ENCODE data around the gene PRKG1.
"Not testable (repeated sequence)": the region's sequence is repeated elsewhere in the genome, so short reads cannot be mapped to it uniquely, and the experiment has no call there.

Gene PRKG1

DNA sequence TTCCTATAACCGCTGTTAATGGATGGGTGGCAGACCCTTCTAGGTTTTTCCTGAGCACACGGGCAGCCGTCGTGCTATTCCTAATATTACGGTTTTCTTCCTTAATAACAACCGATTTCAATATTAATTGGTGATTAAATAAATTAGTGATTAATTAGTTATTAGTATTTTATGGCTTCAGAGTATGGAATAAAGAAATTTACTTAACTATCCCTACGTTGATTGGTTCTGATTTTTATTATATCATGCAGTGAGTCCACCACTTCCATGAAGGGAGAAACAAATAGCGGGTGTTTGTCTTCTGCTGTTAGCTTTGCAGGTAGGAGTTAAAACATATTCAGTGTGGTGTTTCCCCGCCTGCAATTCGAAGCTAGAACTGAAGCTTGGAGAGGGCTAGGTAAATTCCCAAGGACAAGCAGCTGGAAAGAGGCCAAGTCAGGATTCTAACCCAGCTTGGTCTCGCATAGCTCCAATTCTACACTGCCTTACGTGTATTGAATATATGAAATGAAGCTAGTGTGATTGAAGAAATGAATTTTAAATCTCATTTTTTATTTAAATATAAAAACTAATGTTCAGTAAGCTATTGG is 626.0 kb downstream of the PRKG1 start:
- DNase-seq (ENCODE audit: low spot score) = peak; percentile 8

DNA sequence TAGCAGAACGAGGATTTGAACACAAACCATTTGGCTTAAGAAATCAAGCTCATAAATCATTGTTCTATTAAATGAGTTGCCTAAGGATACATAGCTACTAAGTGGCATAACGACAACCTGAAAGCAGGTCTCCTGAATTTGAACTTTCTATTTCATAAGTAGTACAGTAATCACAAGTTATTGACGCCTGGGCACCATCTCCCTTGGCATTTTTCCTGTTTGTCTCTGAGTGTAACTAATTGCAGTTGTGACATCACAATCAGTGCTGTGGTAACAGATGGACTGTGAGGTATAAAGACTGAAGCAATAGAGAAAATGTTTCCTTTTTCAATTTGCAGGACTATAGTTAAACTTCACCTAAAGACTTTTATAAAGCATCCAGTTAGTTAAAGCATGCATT is 631.5 kb downstream of the PRKG1 start:
- no peak for DNase-seq (ENCODE audit: low spot score)

DNA sequence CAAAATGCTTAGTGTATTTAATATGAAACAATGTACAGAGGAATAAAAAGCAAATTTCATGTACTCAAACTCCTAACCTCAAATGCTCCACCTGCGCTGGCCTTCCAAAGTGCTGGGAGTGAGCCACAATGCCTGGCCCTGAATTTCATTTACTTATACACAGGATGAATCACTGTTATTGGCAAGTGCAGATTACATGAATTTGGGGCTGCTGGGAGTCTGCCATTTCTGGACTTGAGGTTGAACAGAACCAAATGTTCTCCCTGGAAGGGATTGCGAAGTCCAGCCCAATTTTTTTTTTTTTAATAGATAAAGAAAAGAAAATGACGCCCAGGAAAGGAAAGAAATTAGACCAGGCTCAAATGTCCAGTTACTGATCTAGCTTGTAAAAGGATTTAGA is 631.9 kb downstream of the PRKG1 start:
- DNase-seq (ENCODE audit: low spot score) = no peak

DNA sequence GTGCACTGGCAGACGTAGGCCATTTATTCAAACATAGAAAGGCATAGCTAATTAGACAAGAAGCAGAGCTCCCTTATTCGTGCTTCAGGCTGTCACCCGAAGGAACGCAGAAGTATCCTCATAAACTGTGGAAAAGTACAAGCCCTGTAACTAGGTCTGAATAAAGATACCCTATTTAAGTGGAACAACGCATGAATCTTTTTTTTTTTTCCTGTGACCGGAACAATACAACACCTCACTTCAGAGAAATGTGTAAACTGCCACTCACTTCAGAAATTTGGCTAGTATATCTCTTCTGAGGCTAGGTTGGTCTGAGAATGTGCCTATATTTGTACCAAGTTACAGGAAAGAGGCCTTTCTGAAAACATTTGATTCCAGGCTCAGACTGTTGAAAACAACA is 633.1 kb downstream of the PRKG1 start:
- no peak for DNase-seq (ENCODE audit: low spot score)

DNA sequence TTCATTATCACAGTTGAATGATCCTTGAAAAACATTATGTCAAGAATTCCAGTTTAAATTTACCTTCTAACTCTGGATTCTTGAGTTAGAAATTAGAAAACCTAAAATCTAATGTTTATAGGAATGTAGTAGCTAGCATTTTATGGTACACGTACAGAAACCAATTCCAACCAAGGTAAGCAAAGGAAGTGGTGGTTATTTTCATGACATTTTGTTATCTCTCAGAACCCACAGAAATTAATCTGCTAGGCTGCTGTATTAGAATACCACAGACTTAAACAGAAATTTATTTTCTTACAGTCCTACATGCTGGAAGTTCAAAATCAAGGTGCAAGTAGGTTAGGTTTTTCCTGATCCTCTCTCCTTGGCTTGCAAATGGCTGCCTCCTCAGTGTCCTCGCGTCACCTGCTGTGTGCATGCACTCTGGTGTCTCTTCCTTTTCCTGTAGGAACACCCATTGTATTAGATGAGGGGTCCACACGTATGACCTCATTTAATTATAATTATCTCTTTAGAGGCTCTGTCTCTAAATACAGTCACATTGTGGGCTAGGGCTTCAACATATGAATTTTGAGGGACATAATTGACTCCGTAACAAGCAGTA is 633.6 kb downstream of the PRKG1 start:
- no peak for DNase-seq (ENCODE audit: low spot score)

DNA sequence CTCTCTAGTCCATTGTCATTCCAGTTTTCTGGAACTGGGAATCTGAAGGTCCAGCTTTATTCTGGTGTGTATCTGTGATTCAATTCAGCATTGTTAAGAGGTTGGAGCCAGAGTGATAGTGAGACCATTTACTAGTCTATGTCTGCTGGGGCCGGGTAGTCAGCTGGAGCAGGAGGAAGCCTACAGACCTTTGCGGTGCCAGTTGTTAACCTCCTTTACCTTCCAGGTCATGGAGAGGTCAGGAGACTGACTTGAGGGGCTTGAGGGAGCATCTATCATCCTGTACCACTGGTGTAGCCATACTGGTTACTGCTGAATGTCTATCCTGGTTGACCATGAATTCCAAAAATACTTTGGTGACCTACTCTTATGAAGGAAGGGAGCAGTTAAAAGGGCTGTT is 634.3 kb downstream of the PRKG1 start:
- no peak for DNase-seq (ENCODE audit: low spot score)

DNA sequence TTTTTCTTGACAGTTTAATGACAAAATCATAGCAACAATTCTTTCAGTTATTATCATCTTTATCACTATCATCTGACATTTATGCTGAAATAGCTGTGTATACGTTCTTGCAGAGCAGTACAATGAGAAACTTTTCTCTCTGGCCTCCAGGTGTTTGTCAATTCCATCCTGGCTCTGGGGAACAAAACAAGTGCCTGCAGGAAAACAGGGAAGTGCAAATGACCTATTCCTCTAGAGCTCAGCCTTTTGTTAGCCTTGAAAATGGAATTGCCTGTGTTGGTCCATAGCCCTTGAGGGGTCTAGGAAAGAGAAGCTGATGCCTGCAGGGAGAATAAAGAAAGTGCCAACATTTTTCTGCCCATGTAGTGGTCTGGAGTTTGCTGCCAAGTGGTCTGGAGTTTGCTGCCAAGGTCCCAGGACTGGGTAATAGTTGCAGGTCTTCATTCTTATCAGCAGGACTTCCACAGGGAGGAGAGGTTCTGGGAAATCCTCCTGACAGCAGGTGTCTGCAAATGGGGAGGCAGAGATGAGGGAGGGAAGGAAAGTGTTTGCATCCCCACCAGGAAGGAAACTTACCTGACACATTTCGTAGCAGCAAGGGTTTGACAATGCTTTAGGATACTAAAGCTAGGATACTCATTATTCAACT is 635.2 kb downstream of the PRKG1 start:
- no peak for DNase-seq (ENCODE audit: low spot score)

DNA sequence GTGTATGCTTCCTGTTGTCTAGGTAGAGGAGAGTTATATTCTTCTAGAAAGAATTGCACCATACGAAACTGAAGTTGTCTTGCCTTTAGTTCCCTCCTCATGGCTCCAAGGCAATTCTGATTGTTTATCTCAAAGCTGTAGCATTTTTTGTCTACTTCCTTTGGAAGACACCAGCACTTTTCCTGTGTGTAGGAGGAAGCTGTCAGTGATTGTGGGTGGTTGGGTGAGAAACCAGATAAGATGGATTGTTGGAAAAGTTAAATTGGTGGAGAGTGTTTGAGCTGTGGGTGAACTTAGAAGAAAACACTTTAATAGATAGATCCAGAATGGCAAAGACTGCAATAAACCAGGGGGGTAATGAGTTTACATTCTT is 637.2 kb downstream of the PRKG1 start:
- DNase-seq (ENCODE audit: low spot score) = no peak

DNA sequence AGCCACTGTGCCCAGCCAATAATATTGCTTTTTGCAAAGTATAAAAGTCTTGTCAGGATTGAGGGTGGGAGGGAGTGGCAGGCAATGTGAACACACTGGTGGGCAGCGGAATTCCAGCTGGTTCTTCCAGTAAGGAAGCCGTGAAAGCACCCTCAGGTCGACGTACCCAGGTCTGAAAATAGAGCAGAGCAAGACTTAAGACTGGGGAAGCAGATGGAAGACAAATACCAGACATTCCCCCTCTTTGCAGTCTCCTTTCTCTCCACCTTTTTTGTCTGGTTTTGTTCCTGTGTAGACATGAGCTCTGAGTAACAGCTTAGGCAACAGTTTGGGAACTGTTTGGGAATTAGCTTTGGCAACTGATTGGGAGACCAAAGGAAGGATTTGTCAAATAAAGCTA is 642.7 kb downstream of the PRKG1 start:
- DNase-seq (ENCODE audit: low spot score) = no peak

DNA sequence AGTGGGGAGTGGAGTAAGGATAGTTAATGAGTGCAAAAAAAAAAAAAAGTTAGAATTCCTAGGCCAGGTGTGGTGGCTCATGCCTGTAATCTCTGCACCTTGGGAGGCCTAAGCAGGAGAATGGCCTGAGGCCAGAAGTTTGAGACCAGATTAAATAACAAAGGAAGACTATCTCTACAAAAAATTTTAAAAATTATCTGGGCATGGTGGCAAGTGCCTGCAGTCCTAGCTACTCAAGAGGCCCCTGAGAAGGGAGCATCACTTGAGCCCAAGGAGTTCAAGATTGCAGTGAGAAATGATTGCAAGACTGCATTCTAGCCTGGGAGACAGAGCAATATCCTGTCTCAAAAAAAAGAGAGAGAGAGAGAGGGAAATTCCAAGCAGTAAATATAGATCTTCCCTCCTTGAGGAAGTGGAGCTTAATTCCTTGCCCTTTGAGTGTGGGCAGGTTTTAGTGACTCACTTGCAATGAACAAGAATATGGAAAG is 644.6 kb downstream of the PRKG1 start:
- no peak for DNase-seq (ENCODE audit: low spot score)

DNA sequence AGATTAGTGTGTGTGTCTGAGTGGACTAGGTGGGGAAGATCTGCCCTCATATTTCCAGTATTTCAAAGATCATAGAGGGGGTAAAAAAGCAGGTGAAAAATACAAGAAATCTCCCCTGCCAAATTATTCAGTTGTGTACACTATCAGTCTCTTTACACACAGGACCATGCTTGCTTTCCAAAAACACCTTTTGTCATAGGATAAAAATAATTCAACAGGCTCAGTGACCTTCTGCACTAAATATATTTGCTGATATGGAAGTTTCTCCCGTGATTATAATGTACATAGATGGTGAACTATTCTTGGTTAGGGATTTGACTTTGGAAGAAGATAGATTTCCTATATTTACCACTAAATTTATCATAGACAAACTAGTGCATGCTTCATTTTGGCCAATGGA is 649.8 kb downstream of the PRKG1 start:
- DNase-seq (ENCODE audit: low spot score) = no peak

DNA sequence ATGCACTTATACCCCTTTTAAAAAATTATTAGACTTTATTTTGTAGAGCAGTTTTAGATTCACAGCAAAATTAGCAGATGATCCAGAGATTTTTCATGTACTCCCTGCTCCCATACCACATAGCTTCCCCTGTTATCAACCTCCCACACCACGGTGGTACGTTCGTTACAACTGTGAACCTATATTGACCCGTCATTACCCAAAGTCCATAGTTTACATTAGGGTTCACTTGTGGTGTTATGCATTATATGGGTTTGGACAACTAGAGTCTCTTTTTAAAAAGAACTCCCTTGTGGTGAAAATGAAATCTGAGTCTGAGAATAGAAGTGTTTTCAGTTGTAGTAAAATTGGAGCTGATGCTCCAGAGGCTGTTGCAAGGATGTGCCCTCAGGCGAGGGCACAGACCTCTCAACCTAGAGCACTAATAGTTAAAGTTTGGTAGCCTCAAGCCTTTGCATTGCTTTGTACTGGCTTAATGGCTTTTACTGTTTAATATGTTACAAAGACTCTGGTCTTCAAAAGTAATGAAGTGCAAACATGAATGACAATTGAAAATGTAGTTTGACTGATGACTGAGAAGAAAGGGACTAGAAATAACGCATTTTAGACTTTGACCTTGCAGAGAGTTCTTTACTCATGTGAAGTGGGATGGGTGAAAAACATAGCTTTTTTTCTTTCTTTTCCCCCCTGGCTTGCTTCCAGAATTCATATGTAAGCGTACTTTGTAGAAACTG is 655.7 kb downstream of the PRKG1 start:
- DNase-seq (ENCODE audit: low spot score) = no peak

DNA sequence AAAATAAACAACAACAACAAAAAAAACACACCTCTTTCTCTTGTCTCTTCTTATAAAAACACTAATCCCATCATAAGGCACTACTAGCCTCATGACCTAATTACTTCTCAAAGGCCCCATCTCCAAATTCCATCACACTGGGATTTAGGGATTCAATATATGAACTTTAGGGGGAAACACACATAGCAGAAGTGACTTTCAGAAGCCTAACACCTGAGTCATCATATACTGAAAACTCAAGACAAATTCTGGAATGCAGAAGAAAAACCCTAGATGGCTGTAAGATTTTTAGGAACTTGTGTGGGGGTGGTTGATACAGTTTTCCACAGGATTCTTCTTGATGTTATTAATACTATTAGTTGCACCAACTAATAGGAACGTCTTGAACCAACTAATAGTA is 658.8 kb downstream of the PRKG1 start:
- DNase-seq (ENCODE audit: low spot score) = no peak

DNA sequence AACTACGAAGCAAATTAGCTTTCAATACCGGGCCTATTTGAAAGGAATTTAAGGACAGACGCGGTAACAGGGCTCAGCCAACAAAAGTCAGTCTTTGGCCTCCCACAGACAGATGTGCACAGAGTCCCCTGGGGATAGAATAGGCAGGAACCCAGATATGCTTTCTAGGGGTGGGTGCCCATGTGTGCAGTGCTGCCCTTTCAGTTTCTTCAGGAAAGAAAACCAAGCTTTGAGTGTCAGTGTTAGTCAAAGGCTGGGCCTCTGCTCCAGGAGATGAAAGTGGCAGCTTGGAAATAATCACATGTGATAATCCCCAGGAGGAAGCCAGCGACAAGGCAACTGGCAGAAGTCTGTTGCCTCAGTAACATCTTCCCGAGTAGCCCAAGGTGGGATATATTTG is 668.9 kb downstream of the PRKG1 start:
- DNase-seq (ENCODE audit: low spot score) = no peak

DNA sequence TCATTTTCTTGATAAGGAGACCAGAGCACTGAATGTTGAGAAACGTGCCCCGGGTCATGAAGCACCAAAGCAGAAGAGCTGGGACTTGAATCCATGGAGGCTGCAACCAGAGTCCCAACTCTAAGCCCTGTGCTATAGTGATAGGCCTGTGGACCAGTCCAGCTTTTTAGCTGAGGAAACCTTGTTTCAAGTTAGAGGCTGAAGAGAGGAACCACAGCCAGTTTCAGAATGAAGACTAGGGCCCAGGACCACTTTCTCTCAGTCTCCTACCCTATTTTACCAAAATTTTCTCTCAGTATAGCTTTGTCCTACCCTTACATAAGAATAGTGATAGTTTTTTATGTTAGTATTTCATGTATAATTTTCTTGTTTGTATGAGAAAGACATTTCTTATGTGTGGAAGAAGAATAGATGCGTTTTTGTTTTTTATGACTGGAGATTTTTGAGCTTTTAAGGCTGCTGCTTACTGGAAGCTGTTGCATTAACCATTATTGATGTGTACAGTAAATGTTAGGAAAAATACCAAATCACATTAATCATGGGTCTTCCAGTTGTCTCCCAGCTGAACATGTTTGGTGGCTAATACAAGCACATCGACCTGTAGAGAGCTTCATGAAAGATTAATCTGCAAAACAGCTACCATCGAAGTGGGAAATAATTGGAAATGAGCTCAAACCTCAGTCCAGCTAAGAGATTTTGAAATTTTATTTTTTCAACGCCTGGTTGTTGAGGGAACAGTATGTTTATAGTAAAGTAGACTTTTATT is 670.1 kb downstream of the PRKG1 start:
- DNase-seq (ENCODE audit: low spot score) = no peak

DNA sequence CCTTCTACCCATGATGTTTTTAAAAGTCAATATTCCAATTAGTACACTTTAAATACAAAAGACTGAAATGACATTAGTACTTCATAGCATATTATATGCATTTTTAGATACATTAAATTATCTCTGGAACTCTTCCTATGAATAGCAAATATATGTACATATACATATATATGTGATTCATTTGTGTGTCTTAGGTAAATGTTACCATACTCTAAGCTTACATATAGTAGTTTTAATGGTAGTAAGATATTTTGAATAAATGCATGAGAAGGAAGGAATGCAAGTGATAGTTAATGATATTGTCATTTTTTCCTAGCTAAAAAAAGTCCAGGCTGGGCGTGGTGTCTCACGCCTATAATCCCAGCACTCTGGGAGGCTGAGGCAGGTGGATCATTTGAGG is 671.1 kb downstream of the PRKG1 start:
- no peak for DNase-seq (ENCODE audit: low spot score)

DNA sequence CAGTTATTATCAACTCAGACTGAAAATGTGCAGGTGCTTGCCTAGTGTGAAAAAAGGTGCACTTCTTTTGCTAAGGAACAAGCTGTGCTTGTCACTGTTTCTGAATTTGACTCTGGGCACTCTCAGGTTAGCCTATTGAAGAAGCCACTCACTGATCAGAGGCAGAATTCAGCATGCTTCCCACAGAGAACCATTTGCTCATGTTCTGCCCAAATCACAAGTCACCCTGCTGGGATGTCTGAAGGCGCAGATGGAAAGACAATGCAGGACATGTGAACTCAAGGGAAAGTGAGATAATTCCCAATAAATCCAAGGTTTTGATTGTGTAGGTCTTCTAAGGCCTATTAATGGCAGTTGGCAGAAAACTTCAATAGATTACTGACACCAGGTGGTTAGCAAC is 672.9 kb downstream of the PRKG1 start:
- DNase-seq (ENCODE audit: low spot score) = no peak

DNA sequence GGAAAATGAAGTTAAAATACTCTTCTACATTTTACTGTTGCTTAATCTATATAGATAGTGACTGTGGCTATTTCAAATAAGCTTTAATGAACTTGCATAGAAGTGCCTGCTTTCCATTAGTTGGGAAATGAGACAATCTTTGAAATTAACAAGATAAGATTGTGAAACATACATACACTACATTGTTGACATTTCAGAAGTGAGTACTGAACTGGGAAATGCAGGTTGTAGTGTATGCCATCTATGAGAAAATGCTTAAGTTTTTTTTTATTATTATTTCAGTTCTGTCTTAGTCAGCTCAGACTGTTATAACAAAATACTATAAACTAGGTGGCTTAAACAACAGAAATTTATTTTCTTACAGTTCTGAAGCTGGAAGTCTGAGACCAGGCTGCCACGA is 674.7 kb downstream of the PRKG1 start:
- no peak for DNase-seq (ENCODE audit: low spot score)

DNA sequence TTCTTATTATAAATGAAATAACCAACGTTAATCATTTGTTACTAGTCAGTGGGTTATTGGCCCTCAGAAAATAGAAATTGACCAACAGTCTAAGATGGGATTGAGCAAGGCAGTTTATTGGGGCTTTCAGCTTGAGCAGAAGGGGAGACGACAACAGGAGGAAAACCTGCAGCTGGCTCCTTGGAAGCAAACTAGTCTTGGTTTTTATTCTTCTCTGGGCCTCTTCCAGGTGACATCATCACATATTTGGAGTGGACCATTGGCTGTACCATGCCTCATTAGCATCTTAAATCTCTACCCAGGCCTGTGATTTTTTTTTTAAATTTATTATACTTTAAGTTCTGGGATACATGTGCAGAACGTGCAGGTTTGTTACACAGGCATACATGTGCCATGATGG is 684.1 kb downstream of the PRKG1 start:
- DNase-seq (ENCODE audit: low spot score) = no peak

DNA sequence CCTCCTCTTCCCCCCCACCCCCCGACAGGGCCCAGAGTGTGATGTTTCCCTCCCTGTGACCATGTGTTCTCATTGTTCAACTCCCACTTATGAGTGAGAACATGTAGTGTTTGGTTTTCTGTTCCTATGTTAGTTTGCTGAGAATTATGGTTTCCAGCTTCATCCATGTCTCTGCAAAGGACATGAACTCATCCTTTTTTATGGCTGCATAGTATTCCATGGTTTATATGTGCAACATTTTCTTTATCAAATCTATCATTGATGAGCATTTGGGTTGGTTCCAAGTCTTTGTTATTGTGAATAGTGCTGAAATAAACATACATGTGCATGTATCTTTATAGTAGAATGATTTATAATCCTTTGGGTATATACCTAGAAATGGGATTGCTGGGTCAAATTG is 684.6 kb downstream of the PRKG1 start:
- not testable (repeated sequence) for DNase-seq (ENCODE audit: low spot score)

DNA sequence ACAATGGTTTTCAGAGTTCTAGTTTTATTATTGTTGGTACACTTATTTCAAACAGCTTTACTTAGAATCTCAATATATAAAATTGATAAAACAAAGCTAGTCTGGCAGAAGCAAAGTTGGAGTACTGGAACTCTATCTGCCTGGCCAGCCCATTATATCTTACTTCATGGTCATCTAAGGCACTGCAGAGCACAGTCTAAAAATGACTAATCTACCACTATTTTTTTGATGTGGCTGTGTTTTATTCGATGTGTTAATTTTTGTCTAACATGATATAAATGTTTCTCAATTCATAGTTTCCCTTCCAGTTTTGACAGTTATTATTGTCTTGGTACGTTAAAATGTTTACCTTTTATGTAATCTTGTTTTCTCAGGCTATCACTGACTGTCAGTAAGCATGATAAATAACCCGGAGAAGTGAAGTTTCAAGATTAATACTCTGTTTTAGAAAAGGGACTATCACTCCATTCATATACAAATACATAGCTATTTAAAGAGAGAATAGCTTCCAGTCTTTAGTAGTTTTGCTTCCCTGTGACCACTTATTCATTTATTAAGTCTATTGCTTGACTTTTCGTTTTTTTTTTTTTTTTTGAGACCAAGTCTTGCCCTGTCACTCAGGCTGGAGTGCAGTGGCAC is 685.7 kb downstream of the PRKG1 start:
- no peak for DNase-seq (ENCODE audit: low spot score)

All from CD4-positive, alpha-beta T cell treated with Interleukin-2 at 100 ng/mL for 4 hours (primary cell).